ENCODE measurements around the gene SON.
"Not testable (repeated sequence)": the region's sequence is repeated elsewhere in the genome, so short reads cannot be mapped to it uniquely, and the experiment has no call there.

SON gene

GRCh38 chr21:33546086-33546485 is 3.2 kb downstream of the SON start:
- FAIRE-seq: no peak

DNA sequence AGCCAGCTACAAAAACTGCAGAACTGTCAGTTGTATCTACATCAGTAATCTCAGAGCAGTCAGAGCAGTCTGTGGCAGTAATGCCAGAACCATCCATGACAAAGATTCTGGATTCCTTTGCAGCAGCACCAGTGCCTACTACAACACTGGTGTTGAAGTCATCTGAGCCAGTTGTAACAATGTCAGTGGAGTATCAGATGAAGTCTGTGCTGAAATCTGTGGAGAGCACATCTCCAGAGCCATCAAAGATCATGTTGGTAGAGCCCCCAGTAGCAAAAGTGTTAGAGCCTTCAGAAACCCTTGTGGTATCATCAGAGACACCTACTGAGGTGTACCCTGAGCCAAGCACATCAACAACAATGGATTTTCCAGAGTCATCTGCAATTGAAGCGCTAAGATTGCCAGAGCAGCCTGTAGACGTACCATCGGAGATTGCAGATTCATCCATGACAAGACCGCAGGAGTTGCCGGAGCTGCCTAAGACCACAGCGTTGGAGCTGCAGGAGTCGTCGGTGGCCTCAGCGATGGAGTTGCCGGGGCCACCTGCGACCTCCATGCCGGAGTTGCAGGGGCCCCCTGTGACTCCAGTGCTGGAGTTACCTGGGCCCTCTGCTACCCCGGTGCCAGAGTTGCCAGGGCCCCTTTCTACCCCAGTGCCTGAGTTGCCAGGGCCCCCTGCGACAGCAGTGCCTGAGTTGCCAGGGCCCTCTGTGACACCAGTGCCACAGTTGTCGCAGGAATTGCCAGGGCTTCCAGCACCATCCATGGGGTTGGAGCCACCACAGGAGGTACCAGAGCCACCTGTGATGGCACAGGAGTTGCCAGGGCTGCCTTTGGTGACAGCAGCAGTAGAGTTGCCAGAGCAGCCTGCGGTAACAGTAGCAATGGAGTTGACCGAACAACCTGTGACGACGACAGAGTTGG is 7.3 kb downstream of the SON start:
- no peak for FAIRE-seq

DNA sequence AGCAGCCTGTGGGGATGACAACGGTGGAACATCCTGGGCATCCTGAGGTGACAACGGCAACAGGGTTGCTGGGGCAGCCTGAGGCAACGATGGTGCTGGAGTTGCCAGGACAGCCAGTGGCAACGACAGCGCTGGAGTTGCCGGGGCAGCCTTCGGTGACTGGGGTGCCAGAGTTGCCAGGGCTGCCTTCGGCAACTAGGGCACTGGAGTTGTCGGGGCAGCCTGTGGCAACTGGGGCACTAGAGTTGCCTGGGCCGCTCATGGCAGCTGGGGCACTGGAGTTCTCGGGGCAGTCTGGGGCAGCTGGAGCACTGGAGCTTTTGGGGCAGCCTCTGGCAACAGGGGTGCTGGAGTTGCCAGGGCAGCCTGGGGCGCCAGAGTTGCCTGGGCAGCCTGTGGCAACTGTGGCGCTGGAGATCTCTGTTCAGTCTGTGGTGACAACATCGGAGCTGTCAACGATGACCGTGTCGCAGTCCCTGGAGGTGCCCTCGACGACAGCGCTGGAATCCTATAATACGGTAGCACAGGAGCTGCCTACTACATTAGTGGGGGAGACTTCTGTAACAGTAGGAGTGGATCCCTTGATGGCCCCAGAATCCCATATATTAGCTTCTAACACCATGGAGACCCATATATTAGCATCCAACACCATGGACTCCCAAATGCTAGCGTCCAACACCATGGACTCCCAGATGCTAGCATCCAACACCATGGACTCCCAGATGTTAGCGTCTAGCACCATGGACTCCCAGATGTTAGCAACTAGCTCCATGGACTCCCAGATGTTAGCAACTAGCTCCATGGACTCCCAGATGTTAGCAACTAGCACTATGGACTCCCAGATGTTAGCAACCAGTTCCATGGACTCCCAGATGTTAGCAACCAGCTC is 8.2 kb downstream of the SON start:
- no peak for FAIRE-seq

DNA sequence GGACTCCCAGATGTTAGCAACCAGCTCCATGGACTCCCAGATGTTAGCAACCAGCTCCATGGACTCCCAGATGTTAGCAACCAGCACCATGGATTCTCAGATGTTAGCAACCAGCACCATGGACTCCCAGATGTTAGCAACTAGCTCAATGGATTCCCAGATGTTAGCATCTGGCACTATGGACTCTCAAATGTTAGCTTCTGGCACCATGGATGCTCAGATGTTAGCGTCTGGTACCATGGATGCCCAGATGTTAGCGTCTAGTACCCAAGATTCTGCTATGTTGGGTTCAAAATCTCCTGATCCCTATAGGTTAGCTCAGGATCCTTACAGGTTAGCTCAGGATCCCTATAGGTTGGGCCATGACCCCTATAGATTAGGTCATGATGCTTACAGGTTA is 8.8 kb downstream of the SON start:
- no peak for FAIRE-seq

- no peak for FAIRE-seq
These were observed 9.5 kb downstream of the SON start for GRCh38 chr21:33552093-33552998.

DNA sequence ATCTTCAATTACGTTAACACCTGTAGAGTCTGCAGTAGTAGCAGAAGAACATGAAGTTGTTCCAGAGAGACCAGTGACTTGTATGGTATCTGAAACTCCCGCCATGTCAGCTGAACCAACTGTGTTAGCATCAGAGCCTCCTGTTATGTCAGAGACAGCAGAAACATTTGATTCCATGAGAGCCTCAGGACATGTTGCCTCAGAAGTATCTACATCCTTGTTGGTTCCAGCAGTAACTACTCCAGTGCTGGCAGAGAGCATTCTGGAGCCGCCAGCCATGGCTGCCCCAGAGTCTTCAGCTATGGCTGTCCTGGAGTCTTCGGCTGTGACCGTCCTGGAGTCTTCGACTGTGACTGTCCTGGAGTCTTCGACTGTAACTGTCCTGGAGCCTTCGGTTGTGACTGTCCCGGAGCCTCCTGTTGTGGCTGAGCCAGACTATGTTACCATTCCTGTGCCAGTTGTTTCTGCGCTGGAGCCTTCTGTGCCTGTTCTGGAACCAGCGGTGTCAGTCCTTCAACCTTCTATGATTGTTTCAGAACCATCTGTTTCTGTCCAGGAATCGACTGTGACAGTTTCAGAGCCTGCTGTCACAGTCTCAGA is 10.3 kb downstream of the SON start:
- FAIRE-seq: no peak

GRCh38 chr21:33554236-33554981 is 11.6 kb downstream of the SON start:
- FAIRE-seq: no peak

- FAIRE-seq: no peak
These were observed 12.1 kb downstream of the SON start for GRCh38 chr21:33554982-33555344.

GRCh38 chr21:33557447-33557846 is 14.6 kb downstream of the SON start:
- FAIRE-seq: no peak

- peak; percentile 36 for FAIRE-seq
These were observed 16.1 kb downstream of the SON start for GRCh38 chr21:33558777-33559421.

DNA sequence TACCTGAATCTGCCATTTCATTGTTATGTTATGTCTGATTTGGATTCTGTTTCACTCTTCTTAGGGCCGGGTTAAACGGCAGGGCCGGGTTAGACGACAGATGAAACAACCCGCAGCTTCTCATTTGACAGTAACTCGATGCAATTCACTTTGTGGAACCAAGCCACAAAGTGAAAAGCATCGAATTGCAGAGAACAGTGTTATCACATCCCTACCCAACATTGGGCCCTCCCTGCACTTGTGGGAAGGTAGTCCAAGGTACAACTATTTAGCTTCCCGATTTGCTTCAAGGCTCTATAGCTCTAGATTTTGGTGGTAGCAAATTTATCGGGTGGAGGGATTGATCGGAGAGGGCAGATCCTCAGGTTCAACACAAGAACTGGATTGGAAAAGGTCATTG is 17.0 kb downstream of the SON start:
- FAIRE-seq: no peak

GRCh38 chr21:33560965-33561364 is 18.1 kb downstream of the SON start:
- no peak for FAIRE-seq

GRCh38 chr21:33561373-33561772 is 18.5 kb downstream of the SON start:
- no peak for FAIRE-seq

GRCh38 chr21:33562389-33562788 is 19.6 kb downstream of the SON start:
- no peak for FAIRE-seq

- FAIRE-seq: no peak
These were observed 23.7 kb downstream of the SON start for GRCh38 chr21:33566514-33566913.

DNA sequence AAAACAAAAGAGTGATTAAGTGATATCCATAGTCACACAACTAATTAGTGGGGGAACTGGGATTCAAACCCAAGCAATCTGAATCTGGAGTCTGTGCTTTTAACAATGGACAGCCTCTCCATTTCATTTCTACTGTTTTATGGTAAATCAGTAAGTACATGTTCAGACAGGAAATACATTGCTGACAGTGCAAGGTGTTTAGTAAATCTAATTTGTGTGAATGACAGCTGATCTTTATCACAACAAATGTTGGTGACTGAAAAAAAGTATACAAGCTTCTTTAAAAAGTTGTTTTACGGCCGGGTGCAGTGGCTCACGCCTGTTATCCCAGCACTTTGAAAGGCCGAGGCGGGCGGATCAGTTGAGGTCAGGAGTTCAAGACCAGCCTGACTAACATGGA is 25.1 kb downstream of the SON start:
- FAIRE-seq: no peak

- no peak for FAIRE-seq
These were observed 25.6 kb downstream of the SON start for GRCh38 chr21:33568448-33568847.

DNA sequence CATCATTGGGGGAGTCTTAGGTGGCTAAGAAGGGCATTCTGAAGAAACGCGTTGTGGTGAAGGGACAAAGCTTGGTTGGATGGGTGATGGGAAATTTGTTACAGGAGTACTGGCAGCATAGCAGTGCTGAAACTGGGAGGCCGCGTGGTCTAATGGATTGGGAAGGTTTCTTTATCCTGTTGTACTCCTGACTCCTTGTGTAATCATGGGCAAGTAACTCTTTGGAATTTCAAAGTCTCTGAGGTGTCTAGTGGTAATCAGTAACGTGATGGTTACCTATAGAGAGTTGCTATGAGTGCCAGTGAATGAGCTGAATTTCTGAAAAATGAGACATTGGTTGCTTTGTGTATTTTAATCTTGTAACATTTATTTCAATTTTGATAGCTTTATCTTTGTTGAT is 27.2 kb downstream of the SON start:
- no peak for FAIRE-seq

DNA sequence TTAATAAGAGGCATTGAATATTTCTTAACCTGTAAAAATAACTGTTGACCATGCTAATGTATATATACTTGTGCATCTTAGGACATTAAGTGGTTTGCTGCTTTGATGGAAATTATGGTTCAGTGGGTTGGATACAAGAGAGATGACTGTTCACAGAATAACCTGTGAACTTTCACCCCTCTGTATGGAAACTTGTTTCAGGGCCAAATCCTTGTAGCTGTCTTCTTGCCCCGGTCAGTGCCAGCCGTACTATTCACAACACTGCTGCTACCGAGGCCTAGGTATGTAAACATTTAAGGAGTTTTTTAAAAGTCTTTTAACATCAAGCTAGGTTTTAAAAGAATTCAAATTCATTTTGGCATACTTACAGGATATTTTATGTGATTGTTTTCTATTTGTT is 29.5 kb downstream of the SON start:
- FAIRE-seq: peak; percentile 68

DNA sequence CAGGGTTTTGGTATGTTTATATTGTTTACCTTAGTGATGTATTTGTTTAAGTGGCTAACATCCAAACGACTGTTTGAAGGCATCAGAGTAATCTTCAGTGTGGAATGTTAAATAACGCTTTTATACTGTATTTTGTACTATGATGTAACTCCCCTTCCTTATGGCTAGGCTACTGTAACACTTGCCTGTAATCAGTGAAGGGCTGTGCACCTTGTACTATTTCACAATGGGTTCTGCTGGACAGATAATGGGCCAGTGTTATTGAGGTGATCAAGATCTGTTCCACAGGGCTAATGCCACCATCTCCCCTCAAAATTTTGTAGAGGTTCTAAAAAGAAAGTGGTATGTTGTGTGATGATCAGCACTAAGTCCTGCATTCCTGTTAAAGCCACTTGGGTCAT is 33.9 kb downstream of the SON start:
- FAIRE-seq: not testable (repeated sequence)

DNA sequence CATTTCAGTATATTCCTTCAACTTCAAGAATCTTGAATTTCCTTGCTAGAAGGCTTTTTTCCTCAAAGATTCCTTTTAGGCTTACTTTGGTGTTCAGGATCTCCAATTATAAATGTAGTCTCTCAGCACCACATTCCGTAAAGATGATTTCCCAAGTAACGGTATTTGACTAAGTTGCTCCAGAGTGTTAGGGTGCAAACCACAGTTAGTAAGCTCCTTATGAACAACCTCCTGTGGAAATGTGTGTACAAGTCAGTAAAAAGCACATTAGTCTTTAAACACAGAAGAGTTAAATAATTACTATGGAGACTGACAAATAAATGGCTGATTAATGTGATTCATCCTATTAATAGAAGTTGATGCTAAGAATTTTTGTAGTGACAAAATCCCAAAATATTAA is 35.4 kb downstream of the SON start:
- FAIRE-seq: no peak
